ENCODE measurements around the gene KCTD20. TPM values are rescaled to one million over a fixed set of nuclear protein-coding genes. Genes with fewer than 3 reads are reported as not detected.

The KCTD20 gene
- total RNA-seq, 1 donor from 2014 or later = 62.4 TPM

DNA sequence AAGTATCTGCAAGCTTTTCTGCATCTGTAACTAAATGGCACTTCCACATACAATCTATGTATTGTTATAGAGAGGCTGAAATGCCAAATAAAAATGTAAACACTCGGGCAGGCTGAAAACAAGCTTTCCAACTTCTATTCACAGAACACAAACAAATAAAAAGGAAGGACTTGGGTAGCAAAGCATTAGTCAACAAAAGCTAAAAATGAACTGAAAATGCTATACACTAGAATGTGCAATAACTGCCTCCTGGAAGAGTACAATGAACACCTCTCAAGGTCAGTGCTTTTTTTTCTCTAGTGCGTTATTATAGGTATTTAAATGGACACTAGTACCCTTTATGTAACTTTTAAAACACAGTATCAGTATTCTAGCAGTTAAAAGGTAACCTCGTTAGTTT, 73.0 kb downstream of the KCTD20 start:
- no peak overlapping the region for H3K27ac Mint-ChIP-seq

DNA sequence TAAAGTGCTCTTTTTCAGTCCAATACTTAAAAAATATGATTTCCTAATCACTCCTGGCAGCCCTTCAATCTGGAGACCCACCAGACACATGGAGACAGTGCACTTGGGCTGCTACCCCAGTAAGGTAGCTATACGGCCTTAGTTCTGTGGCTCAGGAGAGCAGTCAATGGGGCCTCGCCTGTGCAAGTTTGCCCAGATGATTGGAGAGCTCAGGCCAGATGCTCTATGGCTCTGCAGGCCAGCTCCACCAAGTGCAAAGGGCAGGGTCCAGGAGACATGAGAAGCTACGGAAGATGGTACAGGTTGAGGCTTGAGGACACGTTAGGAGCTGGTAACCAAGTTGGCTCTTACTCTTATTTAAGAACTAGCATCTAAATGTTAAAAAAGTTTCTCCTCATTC, 73.8 kb downstream of the KCTD20 start:
- Mint-ChIP-seq H3K27me3 (no peaks in the 10 kb centered on the region), H3K36me3 (ENCODE audit: low read depth) (peaks cover 59% of the 10 kb centered on the region), H3K4me1 (peaks cover 12% of the 10 kb centered on the region), H3K27ac (peak overlapping the region; percentile 28), H3K4me3 (no peak overlapping the region), H3K9me3 (no peaks in the 10 kb centered on the region)
- DNase-seq = no peak
- intact Hi-C loops (cut with micrococcal nuclease) = no loop called here

More for the DNA sequence above, 73.0 kb downstream of the KCTD20 start:
- Mint-ChIP-seq H3K4me3 (no peak overlapping the region), H3K27me3 (no peaks in the 10 kb centered on the region), H3K9me3 (no peaks in the 10 kb centered on the region), H3K4me1 (peaks cover 12% of the 10 kb centered on the region), H3K36me3 (ENCODE audit: low read depth) (peaks cover 62% of the 10 kb centered on the region)
- no peak for DNase-seq
- intact Hi-C loops (cut with micrococcal nuclease) = no loop called here

GRCh38 chr6:36516988-36517387, 74.2 kb downstream of the KCTD20 start:
- DNase-seq = no peak
- Mint-ChIP-seq H3K4me3 (no peak overlapping the region), H3K36me3 (ENCODE audit: low read depth) (peaks cover 59% of the 10 kb centered on the region), H3K9me3 (no peaks in the 10 kb centered on the region), H3K4me1 (peaks cover 12% of the 10 kb centered on the region), H3K27me3 (no peaks in the 10 kb centered on the region), H3K27ac (no peak overlapping the region)
- intact Hi-C loops (cut with micrococcal nuclease) = no loop called here

DNA sequence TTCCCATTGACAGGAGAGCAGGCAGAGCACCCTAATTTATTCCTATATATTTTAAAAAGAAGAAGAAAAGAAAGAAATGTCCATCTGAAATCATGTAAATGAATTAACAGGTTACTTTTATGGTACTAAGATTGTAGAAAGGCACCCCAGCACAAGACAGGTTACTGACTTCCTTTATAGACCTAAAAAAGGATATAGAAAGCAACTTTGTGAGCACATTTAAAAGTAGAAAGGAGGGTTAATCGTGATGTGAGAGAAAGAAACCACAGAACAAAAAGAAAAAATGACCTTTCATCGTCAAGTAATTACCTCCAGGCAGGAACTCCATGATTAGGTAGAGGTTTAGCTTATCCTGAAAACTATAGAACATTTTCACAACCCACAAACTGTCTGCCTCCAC, 74.6 kb downstream of the KCTD20 start:
- peaks cover 10% of the 10 kb centered on the region for H3K4me1 Mint-ChIP-seq
- intact Hi-C loops (cut with micrococcal nuclease) = no loop called here
- no peak overlapping the region for H3K27ac Mint-ChIP-seq
- no peaks in the 10 kb centered on the region for H3K9me3 Mint-ChIP-seq
- no peak overlapping the region for H3K4me3 Mint-ChIP-seq
- no peak for DNase-seq
- H3K27me3 Mint-ChIP-seq = no peaks in the 10 kb centered on the region
- peaks cover 58% of the 10 kb centered on the region for H3K36me3 Mint-ChIP-seq (ENCODE audit: low read depth)

DNA sequence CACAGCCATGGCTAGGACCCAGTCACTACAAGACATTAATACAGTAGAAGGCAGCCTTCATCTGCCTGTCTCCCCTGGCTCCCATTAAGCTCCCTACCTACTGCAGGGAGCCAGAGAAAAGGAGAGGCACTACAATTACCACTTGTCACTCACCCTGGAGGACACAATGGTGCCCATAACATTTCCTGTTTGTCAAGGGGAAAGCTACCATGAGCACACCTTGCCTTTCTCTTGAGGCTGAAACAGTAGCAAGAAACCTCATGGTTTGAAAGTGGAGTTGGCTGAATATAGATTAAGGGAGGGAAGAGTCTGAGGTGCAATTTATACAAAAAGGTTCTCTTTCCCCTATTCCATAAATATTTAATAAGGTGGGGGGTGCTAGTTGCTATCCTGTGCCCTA, 76.6 kb downstream of the KCTD20 start:
- H3K27me3 Mint-ChIP-seq = no peaks in the 10 kb centered on the region
- intact Hi-C loops (cut with micrococcal nuclease) = no loop called here
- H3K9me3 Mint-ChIP-seq = no peaks in the 10 kb centered on the region
- no peak overlapping the region for H3K4me3 Mint-ChIP-seq
- H3K36me3 Mint-ChIP-seq (ENCODE audit: low read depth) = peaks cover 64% of the 10 kb centered on the region
- no peak for DNase-seq
- H3K4me1 Mint-ChIP-seq = peaks cover 10% of the 10 kb centered on the region
- no peak overlapping the region for H3K27ac Mint-ChIP-seq

DNA sequence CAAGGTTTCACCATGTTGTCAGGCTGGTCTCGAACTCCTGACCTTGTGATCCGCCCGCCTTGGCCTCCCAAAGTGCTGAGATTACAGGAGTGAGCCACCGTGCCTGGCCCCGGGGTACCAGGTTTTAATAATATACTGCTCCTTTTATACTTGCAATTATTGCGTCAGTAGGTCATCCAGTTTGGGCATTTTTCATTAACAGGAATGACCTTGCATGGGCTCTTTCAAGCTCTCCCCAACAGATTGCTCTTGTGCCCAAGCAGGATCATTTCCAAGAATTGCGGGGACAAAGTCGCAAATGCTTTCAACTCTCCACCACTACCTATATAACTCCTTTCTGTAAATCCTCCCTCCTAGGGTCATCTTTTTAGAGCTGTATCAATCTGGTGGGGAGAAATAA, 80.7 kb downstream of the KCTD20 start:
- Mint-ChIP-seq H3K27me3 (no peaks in the 10 kb centered on the region), H3K4me3 (no peak overlapping the region), H3K27ac (no peak overlapping the region), H3K36me3 (ENCODE audit: low read depth) (peaks cover 63% of the 10 kb centered on the region), H3K4me1 (peaks cover 10% of the 10 kb centered on the region), H3K9me3 (no peaks in the 10 kb centered on the region)
- DNase-seq = no peak
- intact Hi-C loops (cut with micrococcal nuclease) = no loop called here

- H3K27ac Mint-ChIP-seq = no peak overlapping the region
- peaks cover 61% of the 10 kb centered on the region for H3K36me3 Mint-ChIP-seq (ENCODE audit: low read depth)
- H3K9me3 Mint-ChIP-seq = no peaks in the 10 kb centered on the region
- H3K4me3 Mint-ChIP-seq = no peak overlapping the region
- intact Hi-C loops (cut with micrococcal nuclease) = no loop called here
- DNase-seq = no peak
- peaks cover 11% of the 10 kb centered on the region for H3K4me1 Mint-ChIP-seq
- H3K27me3 Mint-ChIP-seq = no peaks in the 10 kb centered on the region
Measured at GRCh38 chr6:36523936-36524499, 81.2 kb downstream of the KCTD20 start.

- no peaks in the 10 kb centered on the region for H3K27me3 Mint-ChIP-seq
- no peaks in the 10 kb centered on the region for H3K9me3 Mint-ChIP-seq
- no peak overlapping the region for H3K27ac Mint-ChIP-seq
- no peak for DNase-seq
- H3K36me3 Mint-ChIP-seq (ENCODE audit: low read depth) = peaks cover 59% of the 10 kb centered on the region
- intact Hi-C loops (cut with micrococcal nuclease) = no loop called here
- no peak overlapping the region for H3K4me3 Mint-ChIP-seq
- peaks cover 15% of the 10 kb centered on the region for H3K4me1 Mint-ChIP-seq
Measured at GRCh38 chr6:36524871-36525270, 82.1 kb downstream of the KCTD20 start.

DNA sequence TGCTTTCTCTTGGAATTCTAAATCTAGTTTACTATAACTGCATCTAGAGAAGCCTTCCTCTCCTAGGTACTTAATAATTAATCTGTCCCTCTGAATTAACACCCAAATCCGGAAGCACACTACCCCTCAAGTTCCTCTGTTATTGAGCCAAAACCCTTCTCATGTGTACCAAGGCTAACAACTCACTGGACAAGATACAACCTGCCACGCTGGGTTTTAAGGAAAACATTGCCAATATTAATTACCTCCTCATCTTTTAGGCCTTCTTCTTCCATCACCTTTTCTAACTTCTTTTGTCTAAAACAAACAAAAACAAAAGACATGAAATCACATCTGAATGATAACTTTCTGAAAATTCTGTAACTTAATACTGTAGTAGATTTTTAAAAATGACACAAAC, 82.5 kb downstream of the KCTD20 start:
- peaks cover 15% of the 10 kb centered on the region for H3K4me1 Mint-ChIP-seq
- intact Hi-C loops (cut with micrococcal nuclease) = no loop called here
- no peak for DNase-seq
- H3K27ac Mint-ChIP-seq = no peak overlapping the region
- H3K36me3 Mint-ChIP-seq (ENCODE audit: low read depth) = peaks cover 57% of the 10 kb centered on the region
- H3K27me3 Mint-ChIP-seq = no peaks in the 10 kb centered on the region
- H3K9me3 Mint-ChIP-seq = no peaks in the 10 kb centered on the region
- H3K4me3 Mint-ChIP-seq = no peak overlapping the region

DNA sequence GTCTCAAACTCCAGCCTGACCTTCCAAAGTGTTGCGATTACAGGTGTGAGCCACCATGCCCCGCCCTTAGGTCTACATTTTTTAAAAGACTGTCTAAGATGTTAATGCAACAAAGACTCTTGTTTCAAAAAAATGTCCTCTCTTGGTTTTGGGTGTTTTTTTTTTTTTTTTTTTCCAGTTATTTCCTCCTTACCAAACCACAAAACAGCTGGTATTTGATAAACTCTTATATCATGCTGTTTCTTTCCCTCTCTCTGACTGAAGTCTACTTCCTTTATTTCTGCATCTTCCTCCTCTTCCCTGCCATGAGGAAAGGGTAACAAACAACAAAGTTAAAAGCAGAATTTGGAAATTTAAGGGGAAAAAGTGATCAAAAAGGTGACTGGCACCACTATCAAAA, 83.3 kb downstream of the KCTD20 start:
- Mint-ChIP-seq H3K36me3 (ENCODE audit: low read depth) (peaks cover 56% of the 10 kb centered on the region), H3K4me1 (peaks cover 15% of the 10 kb centered on the region), H3K9me3 (no peaks in the 10 kb centered on the region), H3K27me3 (no peaks in the 10 kb centered on the region), H3K27ac (peak overlapping the region; percentile 12), H3K4me3 (no peak overlapping the region)
- intact Hi-C loops (cut with micrococcal nuclease) = no loop called here
- no peak for DNase-seq

DNA sequence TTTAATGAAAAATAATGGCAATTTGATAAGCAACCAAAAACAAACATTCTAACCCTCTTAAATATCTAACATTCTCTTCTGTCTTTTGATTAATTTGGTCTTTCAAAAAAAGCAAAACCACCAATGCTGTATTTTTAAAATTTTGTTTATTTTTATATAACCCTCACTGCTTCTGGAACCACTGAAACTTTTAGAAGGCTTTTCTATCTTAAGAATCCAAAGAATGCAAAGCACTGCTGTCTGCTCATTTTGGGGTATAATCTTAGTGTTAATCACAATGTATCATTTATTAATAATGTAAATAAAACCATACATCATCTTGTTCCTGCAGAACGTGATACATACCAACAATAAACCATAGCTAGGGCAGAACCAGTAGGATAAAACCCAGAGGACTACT, 90.5 kb downstream of the KCTD20 start:
- Mint-ChIP-seq H3K4me1 (peaks cover 26% of the 10 kb centered on the region), H3K27ac (no peak overlapping the region), H3K27me3 (no peaks in the 10 kb centered on the region), H3K9me3 (no peaks in the 10 kb centered on the region), H3K4me3 (no peak overlapping the region), H3K36me3 (ENCODE audit: low read depth) (peaks cover 67% of the 10 kb centered on the region)
- intact Hi-C loops (cut with micrococcal nuclease) = no loop called here
- no peak for DNase-seq

GRCh38 chr6:36536873-36537547, 94.2 kb downstream of the KCTD20 start:
- intact Hi-C loops (cut with micrococcal nuclease) = no loop called here
- DNase-seq = no peak

DNA sequence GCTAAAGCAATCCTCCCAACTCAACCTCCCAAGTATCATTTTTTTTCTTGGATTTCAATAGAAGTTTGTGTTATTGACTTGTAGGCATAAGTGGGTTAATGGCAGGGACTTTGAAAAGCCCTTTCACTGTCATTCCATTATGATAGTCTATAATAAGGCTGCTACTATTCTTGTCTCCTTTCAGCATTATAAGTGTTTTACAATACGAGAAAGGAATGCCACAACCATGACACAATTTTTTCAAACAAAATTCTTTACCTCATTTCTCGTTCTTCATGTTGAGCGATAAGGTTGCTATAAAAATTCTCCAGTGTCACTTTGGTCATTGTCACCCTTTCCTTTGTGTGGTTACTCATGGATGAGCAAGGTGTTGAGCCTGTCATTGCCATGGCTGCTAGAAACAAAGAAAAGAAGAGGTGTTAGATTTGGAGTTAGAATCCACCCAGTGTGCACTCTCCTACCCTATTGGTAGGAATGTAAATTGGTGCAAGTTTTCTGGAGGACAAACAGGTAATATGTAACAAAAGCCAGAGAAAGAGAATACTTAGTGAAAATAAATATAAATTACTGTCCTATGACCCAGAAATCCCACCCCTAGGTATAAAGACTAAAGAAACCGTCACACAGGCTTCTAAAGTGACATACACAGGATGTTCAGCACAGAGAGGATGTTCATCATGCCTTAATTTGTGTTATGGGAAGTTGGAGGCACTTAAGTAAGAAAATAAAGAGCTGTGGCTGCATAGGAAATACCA, 97.2 kb downstream of the KCTD20 start:
- intact Hi-C loops (cut with micrococcal nuclease) = no loop called here
- peaks cover 54% of the 10 kb centered on the region for H3K36me3 Mint-ChIP-seq (ENCODE audit: low read depth)
- H3K9me3 Mint-ChIP-seq = no peaks in the 10 kb centered on the region
- H3K27ac Mint-ChIP-seq = peak overlapping the region; percentile 88
- H3K4me1 Mint-ChIP-seq = peaks cover 46% of the 10 kb centered on the region
- DNase-seq = peak; percentile 68
- peak overlapping the region; percentile 49 for H3K4me3 Mint-ChIP-seq
- no peaks in the 10 kb centered on the region for H3K27me3 Mint-ChIP-seq

More at GRCh38 chr6:36536873-36537547, 94.2 kb downstream of the KCTD20 start:
- Mint-ChIP-seq H3K27me3 (no peaks in the 10 kb centered on the region), H3K4me3 (no peak overlapping the region), H3K27ac (peak overlapping the region; percentile 21), H3K36me3 (ENCODE audit: low read depth) (peaks cover 66% of the 10 kb centered on the region), H3K4me1 (peaks cover 35% of the 10 kb centered on the region), H3K9me3 (no peaks in the 10 kb centered on the region)
